NCI-H748 (cell line): ENCODE data around the gene DOC2B.
A peak's percentile ranks its signal among the peaks of the same experiment; 100 is the strongest.
"Not testable (repeated sequence)": the region's sequence is repeated elsewhere in the genome, so short reads cannot be mapped to it uniquely, and the experiment has no call there.

ENCODE experiments used
- DNase-seq: peaks from one replicate; lab custom pipeline; 2025; ENCODE audit not compliant: unreplicated experiment; lab: John Stamatoyannopoulos, UW

DOC2B gene

GRCh38 chr17:146983-147761 is 34.3 kb downstream of the DOC2B start:
- DNase-seq = no peak

- DNase-seq = no peak
These were observed 34.9 kb downstream of the DOC2B start for GRCh38 chr17:146546-146945.

- DNase-seq = no peak
These were observed 35.5 kb downstream of the DOC2B start for GRCh38 chr17:145671-146541.

- DNase-seq = no peak
These were observed 36.3 kb downstream of the DOC2B start for GRCh38 chr17:144936-145670.

- peak; percentile 81 for DNase-seq
These were observed 37.6 kb downstream of the DOC2B start for GRCh38 chr17:143785-144281.

GRCh38 chr17:142876-143784 is 38.3 kb downstream of the DOC2B start:
- no peak for DNase-seq

- DNase-seq = peak; percentile 35
These were observed 39.3 kb downstream of the DOC2B start for GRCh38 chr17:142102-142661.

- not testable (repeated sequence) for DNase-seq
These were observed 41.8 kb downstream of the DOC2B start for GRCh38 chr17:139401-140205.

GRCh38 chr17:137166-137807 is 44.2 kb downstream of the DOC2B start, which contains the start of gene SCGB1C2:
TSS of gene SCGB1C2 (plus strand) at chr17:137569. CDS start at chr17:137591, 22 bp downstream.
- DNase-seq = not testable (repeated sequence)

- not testable (repeated sequence) for DNase-seq
These were observed 44.9 kb downstream of the DOC2B start for GRCh38 chr17:136531-136930.

GRCh38 chr17:135895-136294 is 45.6 kb downstream of the DOC2B start:
- DNase-seq = not testable (repeated sequence)

GRCh38 chr17:135022-135421 is 46.4 kb downstream of the DOC2B start:
- not testable (repeated sequence) for DNase-seq

GRCh38 chr17:134332-134785 is 47.1 kb downstream of the DOC2B start:
- not testable (repeated sequence) for DNase-seq

GRCh38 chr17:133932-134331 is 47.5 kb downstream of the DOC2B start:
- not testable (repeated sequence) for DNase-seq

- not testable (repeated sequence) for DNase-seq
These were observed 63.0 kb downstream of the DOC2B start for GRCh38 chr17:118339-118917.

GRCh38 chr17:113111-113510 is 68.3 kb downstream of the DOC2B start:
- not testable (repeated sequence) for DNase-seq
